GM19328 (cell line): ENCODE measurements around the gene MACROH2A1.

Source experiments
- ATAC-seq: cut with Tn5 transposase; IDR thresholded peaks from one replicate; pipeline ENCODE4 v1.9.1; 2021; ENCODE audit warnings: mild to moderate bottlenecking, moderate library complexity; ENCODE audit not compliant: unreplicated experiment

MACROH2A1 gene

GRCh38 chr5:135436951-135437418, 38.0 kb upstream of the MACROH2A1 start:
- ATAC-seq, result no peak

GRCh38 chr5:135435467-135436330, 36.7 kb upstream of the MACROH2A1 start:
- ATAC-seq, result no peak

- ATAC-seq, result no peak
Observed at GRCh38 chr5:135434591-135435466, 35.8 kb upstream of the MACROH2A1 start.

- ATAC-seq, result no peak
Observed at GRCh38 chr5:135433681-135434426, 34.8 kb upstream of the MACROH2A1 start.

GRCh38 chr5:135432113-135432512, 33.1 kb upstream of the MACROH2A1 start:
- ATAC-seq, result no peak

- ATAC-seq, result no peak
Observed at GRCh38 chr5:135430135-135430437, 31.1 kb upstream of the MACROH2A1 start.

GRCh38 chr5:135429301-135430134, 30.5 kb upstream of the MACROH2A1 start:
- ATAC-seq, result no peak

- no peak for ATAC-seq
Observed at GRCh38 chr5:135428586-135428985, 29.6 kb upstream of the MACROH2A1 start.

GRCh38 chr5:135426102-135427082, 27.4 kb upstream of the MACROH2A1 start:
- peak; percentile 80 for ATAC-seq

GRCh38 chr5:135425641-135426040, 26.6 kb upstream of the MACROH2A1 start:
- ATAC-seq, result no peak

GRCh38 chr5:135423846-135424168, 24.8 kb upstream of the MACROH2A1 start:
- ATAC-seq, result no peak

- ATAC-seq, result no peak
Observed at GRCh38 chr5:135423146-135423845, 24.3 kb upstream of the MACROH2A1 start.

GRCh38 chr5:135422419-135422818, 23.4 kb upstream of the MACROH2A1 start:
- ATAC-seq, result no peak

- ATAC-seq, result no peak
Observed at GRCh38 chr5:135417083-135417482, 18.1 kb upstream of the MACROH2A1 start.

- ATAC-seq, result no peak
Observed at GRCh38 chr5:135405082-135405481, 6.1 kb upstream of the MACROH2A1 start.

- no peak for ATAC-seq
Observed at GRCh38 chr5:135402031-135402430, 3.0 kb upstream of the MACROH2A1 start.

- no peak for ATAC-seq
Observed at GRCh38 chr5:135400866-135401265, 1.8 kb upstream of the MACROH2A1 start.

GRCh38 chr5:135399794-135400542, 937 bp upstream of the MACROH2A1 start:
- ATAC-seq, result no peak
